GM19351 (cell line): Measurements from ENCODE around the gene NPTXR.

Experiments
- ATAC-seq: cut with Tn5 transposase; IDR thresholded peaks from one replicate; pipeline ENCODE4 v1.9.1; 2021; ENCODE audit warnings: mild to moderate bottlenecking, moderate library complexity; ENCODE audit not compliant: unreplicated experiment

NPTXR gene

DNA sequence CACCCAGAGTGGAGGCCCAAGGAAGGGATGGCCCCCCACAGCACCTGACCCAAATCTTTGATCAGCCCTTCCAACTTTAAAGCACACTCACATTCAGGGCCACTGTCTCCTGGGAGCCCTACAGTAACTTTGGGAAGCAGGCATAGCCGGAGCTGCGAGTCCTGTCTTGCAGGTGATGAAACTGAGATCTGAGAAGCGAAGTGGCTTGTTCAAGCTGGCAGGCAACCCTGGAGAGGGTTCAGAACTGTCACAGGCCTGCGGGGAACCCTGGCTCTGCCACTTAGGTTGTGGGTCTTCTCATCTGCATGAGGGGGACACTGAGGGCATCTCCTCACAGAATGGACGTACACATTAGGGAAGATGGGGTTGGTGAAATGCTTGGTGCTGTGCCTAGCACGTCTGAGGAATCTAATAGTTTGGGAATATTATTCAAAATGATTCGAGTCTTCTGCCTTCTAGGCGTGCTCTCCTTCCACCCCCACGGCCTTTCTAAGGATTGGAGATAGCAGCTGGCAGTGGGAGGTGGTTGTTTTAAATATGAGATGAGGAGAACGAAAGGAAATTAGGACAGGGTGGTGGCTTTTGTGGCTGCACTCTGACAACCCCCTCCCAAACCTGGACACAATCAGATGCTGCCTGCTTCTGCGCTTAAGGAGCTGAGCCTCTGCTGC lies 69.2 kb downstream of the NPTXR start:
- ATAC-seq = no peak

- no peak for ATAC-seq
Measured at GRCh38 chr22:38773363-38773946, 70.4 kb downstream of the NPTXR start.

GRCh38 chr22:38772623-38772873 lies 71.3 kb downstream of the NPTXR start:
- ATAC-seq = no peak

DNA sequence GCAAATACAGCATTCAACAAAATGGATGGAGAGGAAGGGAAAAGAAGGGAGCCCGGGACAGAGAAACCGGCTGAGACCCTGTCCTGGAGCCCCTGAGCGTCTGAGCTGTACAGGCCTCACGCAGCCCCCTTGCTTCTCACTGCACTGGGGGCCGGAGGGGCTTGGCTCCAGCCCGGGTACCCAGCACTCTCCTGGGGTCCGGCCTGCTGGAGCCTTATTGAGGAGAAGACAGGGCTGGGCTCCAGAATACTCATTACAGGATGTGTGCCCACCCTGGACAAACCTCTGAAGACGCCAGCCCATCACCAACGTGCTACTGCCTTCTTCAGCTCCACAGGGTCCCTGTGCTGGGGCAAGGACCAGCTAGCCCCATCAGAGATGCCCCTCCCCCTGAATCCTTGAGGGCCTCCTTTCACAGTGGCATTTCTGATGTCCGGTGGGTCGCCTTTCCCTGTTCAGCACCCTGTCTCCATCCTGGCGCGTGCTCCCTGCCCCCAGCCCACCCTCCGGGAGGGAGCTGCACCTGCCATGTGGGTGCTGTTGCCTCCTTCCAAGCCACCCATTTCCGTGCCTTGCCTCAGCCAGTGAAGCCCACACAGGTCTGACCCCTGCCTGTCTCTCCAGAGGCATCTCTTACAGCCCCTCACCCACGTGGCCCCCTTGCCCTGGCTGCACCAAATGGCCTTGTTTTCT lies 73.4 kb downstream of the NPTXR start:
- no peak for ATAC-seq
